Activated T-helper 1 cell treated with Interleukin-2 at 50 U/mL for 16 hours (primary cell): ENCODE results near the gene AHCYL2.
A peak's percentile ranks its signal among the peaks of the same experiment; 100 is the strongest.
"Not testable (repeated sequence)": the region's sequence is repeated elsewhere in the genome, so short reads cannot be mapped to it uniquely, and the experiment has no call there.

Experiments
- DNase-seq: peaks from one replicate; pipeline ENCODE4 v3.0.0-alpha.2; 2020; ENCODE audit warnings: low read depth

The AHCYL2 gene

GRCh38 chr7:129209067-129209926, 15.5 kb upstream of the AHCYL2 start:
- DNase-seq, result no peak

GRCh38 chr7:129210256-129210988, 14.4 kb upstream of the AHCYL2 start:
- DNase-seq, result peak; percentile 27

- DNase-seq, result no peak
Observed at GRCh38 chr7:129210989-129211312, 13.9 kb upstream of the AHCYL2 start.

- no peak for DNase-seq
Observed at GRCh38 chr7:129212126-129212525, 12.7 kb upstream of the AHCYL2 start.

GRCh38 chr7:129212596-129212995, 12.2 kb upstream of the AHCYL2 start:
- no peak for DNase-seq

- no peak for DNase-seq
Observed at GRCh38 chr7:129213828-129214227, 11.0 kb upstream of the AHCYL2 start.

GRCh38 chr7:129215691-129216090, 9.1 kb upstream of the AHCYL2 start:
- not testable (repeated sequence) for DNase-seq

- not testable (repeated sequence) for DNase-seq
Observed at GRCh38 chr7:129216101-129216715, 8.6 kb upstream of the AHCYL2 start.

- DNase-seq, result not testable (repeated sequence)
Observed at GRCh38 chr7:129216821-129217416, 7.9 kb upstream of the AHCYL2 start.

GRCh38 chr7:129218514-129219062, 6.2 kb upstream of the AHCYL2 start:
- peak; percentile 57 for DNase-seq

GRCh38 chr7:129219166-129219565, 5.7 kb upstream of the AHCYL2 start:
- DNase-seq, result not testable (repeated sequence)

GRCh38 chr7:129222064-129222463, 2.8 kb upstream of the AHCYL2 start:
- DNase-seq, result no peak

- DNase-seq, result peak; percentile 36
Observed at GRCh38 chr7:129225206-129225930, 538 bp downstream of the AHCYL2 start.

GRCh38 chr7:129225931-129226572, 1.2 kb downstream of the AHCYL2 start:
- no peak for DNase-seq

- DNase-seq, result no peak
Observed at GRCh38 chr7:129227646-129228578, 3.1 kb downstream of the AHCYL2 start.

- DNase-seq, result no peak
Observed at GRCh38 chr7:129228633-129229032, 3.8 kb downstream of the AHCYL2 start.

- no peak for DNase-seq
Observed at GRCh38 chr7:129231666-129232065, 6.8 kb downstream of the AHCYL2 start.

- no peak for DNase-seq
Observed at GRCh38 chr7:129238546-129238945, 13.7 kb downstream of the AHCYL2 start.

- DNase-seq, result no peak
Observed at GRCh38 chr7:129240119-129240820, 15.4 kb downstream of the AHCYL2 start.
